Forelimb muscle (tissue), 1 donor: ENCODE data around the gene ZFYVE28. TPM values are rescaled to one million over a fixed set of nuclear protein-coding genes. Genes with fewer than 3 reads are reported as not detected.

Experiments used
- DNase-seq: peaks from one replicate; pipeline ENCODE4 v3.0.0-alpha.2; 2013; ENCODE audit warnings: low read depth
- polyA plus RNA-seq: library from polyadenylated mRNA; unstranded; fragments of 120-200 nt; gene quantifications from one replicate; pipeline ENCODE4 v1.2.1, GENCODE V29; 2013; ENCODE audit not compliant: insufficient read length

The ZFYVE28 gene
- polyA plus RNA-seq, 1 donor = 1.7 TPM

GRCh38 chr4:2260344-2261109, 157.9 kb downstream of the ZFYVE28 start:
- DNase-seq = no peak

GRCh38 chr4:2259541-2260343, 158.7 kb downstream of the ZFYVE28 start:
- DNase-seq = no peak

- no peak for DNase-seq
Observed at GRCh38 chr4:2259036-2259540, 159.4 kb downstream of the ZFYVE28 start.

- no peak for DNase-seq
Observed at GRCh38 chr4:2258091-2259035, 160.1 kb downstream of the ZFYVE28 start.

GRCh38 chr4:2257361-2258081, 160.9 kb downstream of the ZFYVE28 start:
- DNase-seq = no peak

- DNase-seq = no peak
Observed at GRCh38 chr4:2256781-2257191, 161.7 kb downstream of the ZFYVE28 start.

- no peak for DNase-seq
Observed at GRCh38 chr4:2256156-2256731, 162.2 kb downstream of the ZFYVE28 start.

GRCh38 chr4:2255501-2256155, 162.8 kb downstream of the ZFYVE28 start:
- DNase-seq = no peak

GRCh38 chr4:2254665-2255500, 163.6 kb downstream of the ZFYVE28 start:
- DNase-seq = no peak

- DNase-seq = no peak
Observed at GRCh38 chr4:2253160-2254084, 165.0 kb downstream of the ZFYVE28 start.

GRCh38 chr4:2252530-2253091, 165.8 kb downstream of the ZFYVE28 start:
- DNase-seq = no peak

GRCh38 chr4:2251795-2252529, 166.5 kb downstream of the ZFYVE28 start:
- DNase-seq = no peak

GRCh38 chr4:2251073-2251794, 167.2 kb downstream of the ZFYVE28 start:
- DNase-seq = no peak

- no peak for DNase-seq
Observed at GRCh38 chr4:2250357-2251072, 167.9 kb downstream of the ZFYVE28 start.

GRCh38 chr4:2249526-2250356, 168.7 kb downstream of the ZFYVE28 start:
- no peak for DNase-seq
